ENCODE results near the gene SYCE3. TPM values are rescaled to one million over a fixed set of nuclear protein-coding genes. Genes with fewer than 3 reads are reported as not detected.

The SYCE3 gene
- total RNA-seq, 1 donor from 2014 or later: not detected

- DNase-seq (ENCODE audit: low spot score) (no peak), ATAC-seq (no peak)
- intact Hi-C loops (cut with DNase I): no loop called here
Observed at GRCh38 chr22:50601669-50602337, 39.1 kb upstream of the SYCE3 start.

GRCh38 chr22:50600967-50601668, 38.4 kb upstream of the SYCE3 start:
- no peak for DNase-seq (ENCODE audit: low spot score)
- intact Hi-C loops (cut with DNase I): no loop called here
- peak; percentile 8 for ATAC-seq

GRCh38 chr22:50600538-50600937, 37.8 kb upstream of the SYCE3 start, which contains the start of gene MAPK8IP2:
Gene MAPK8IP2, plus strand, starts transcription at chr22:50600793. Its CDS starts 26 bp downstream, at chr22:50600819.
- DNase-seq (ENCODE audit: low spot score): no peak
- no peak for ATAC-seq
- intact Hi-C loops (cut with DNase I): no loop called here

GRCh38 chr22:50599816-50600455, 37.2 kb upstream of the SYCE3 start:
- intact Hi-C loops (cut with DNase I): no loop called here
- DNase-seq (ENCODE audit: low spot score) (peak; percentile 78), ATAC-seq (peak; percentile 79)

GRCh38 chr22:50597097-50597496, 34.4 kb upstream of the SYCE3 start:
- intact Hi-C loops (cut with DNase I): no loop called here
- DNase-seq (ENCODE audit: low spot score) (no peak), ATAC-seq (no peak)

GRCh38 chr22:50595189-50595588, 32.5 kb upstream of the SYCE3 start:
- DNase-seq (ENCODE audit: low spot score): no peak
- no peak for ATAC-seq
- intact Hi-C loops (cut with DNase I): no loop called here

GRCh38 chr22:50587407-50587806, 24.7 kb upstream of the SYCE3 start:
- DNase-seq (ENCODE audit: low spot score): no peak
- ATAC-seq: no peak
- intact Hi-C loops (cut with DNase I): no loop called here

- DNase-seq (ENCODE audit: low spot score) (no peak), ATAC-seq (no peak)
- intact Hi-C loops (cut with DNase I): no loop called here
Observed at GRCh38 chr22:50586416-50586815, 23.7 kb upstream of the SYCE3 start.

GRCh38 chr22:50585781-50586180, 23.1 kb upstream of the SYCE3 start:
- ATAC-seq: no peak
- no peak for DNase-seq (ENCODE audit: low spot score)
- intact Hi-C loops (cut with DNase I): no loop called here

GRCh38 chr22:50585238-50585637, 22.5 kb upstream of the SYCE3 start:
- intact Hi-C loops (cut with DNase I): no loop called here
- ATAC-seq: no peak
- DNase-seq (ENCODE audit: low spot score): no peak

- ATAC-seq: no peak
- intact Hi-C loops (cut with DNase I): no loop called here
- no peak for DNase-seq (ENCODE audit: low spot score)
Observed at GRCh38 chr22:50584106-50585096, 21.7 kb upstream of the SYCE3 start.

GRCh38 chr22:50583294-50583861, 20.7 kb upstream of the SYCE3 start:
- DNase-seq (ENCODE audit: low spot score): peak; percentile 52
- intact Hi-C loops (cut with DNase I): no loop called here

GRCh38 chr22:50582493-50583293, 20.0 kb upstream of the SYCE3 start, which contains the start of gene CHKB:
Gene CHKB, minus strand, starts transcription at chr22:50582849. Its CDS starts 68 bp downstream, at chr22:50582781.
- intact Hi-C loops (cut with DNase I): no loop called here

More at GRCh38 chr22:50583294-50583861, 20.7 kb upstream of the SYCE3 start:
- ATAC-seq: peak; percentile 13

GRCh38 chr22:50581950-50582492, 19.3 kb upstream of the SYCE3 start:
- DNase-seq (ENCODE audit: low spot score) (no peak), ATAC-seq (no peak)
- intact Hi-C loops (cut with DNase I): no loop called here

More at GRCh38 chr22:50582493-50583293, 20.0 kb upstream of the SYCE3 start, which contains the start of gene CHKB:
- peak; percentile 99 for DNase-seq (ENCODE audit: low spot score)
- peak; percentile 98 for ATAC-seq

GRCh38 chr22:50581031-50581949, 18.6 kb upstream of the SYCE3 start:
- intact Hi-C loops (cut with DNase I): no loop called here
- ATAC-seq: no peak

GRCh38 chr22:50579752-50580151, 17.0 kb upstream of the SYCE3 start:
- DNase-seq (ENCODE audit: low spot score) (no peak), ATAC-seq (no peak)
- intact Hi-C loops (cut with DNase I): no loop called here

More at GRCh38 chr22:50581031-50581949, 18.6 kb upstream of the SYCE3 start:
- peak; percentile 64 for DNase-seq (ENCODE audit: low spot score)

Measured in sciatic nerve (tissue), 2 donors.